CD4-positive, alpha-beta T cell (primary cell): Measurements from ENCODE around the gene RASL11B. TPM values are rescaled to one million over a fixed set of nuclear protein-coding genes. Genes with fewer than 3 reads are reported as not detected.

ENCODE experiments used
- ATAC-seq: fragments of 200-7000 bp; cut with Tn5 transposase; one replicate; pipeline ENCODE4 v1.10.0; 2022; ENCODE audit warnings: mild to moderate bottlenecking; ENCODE audit not compliant: poor library complexity
- CTCF ChIA-PET: fragments of 350-600 bp; sonication (Branson Sonifier 250); formaldehyde crosslinking; loops from one replicate; lab custom pipeline; 2021; ENCODE audit warnings: antibody characterized with exemption, inconsistent platforms; lab: Charles Lee
- POLR2A ChIA-PET: fragments of 350-600 bp; sonication (Branson Sonifier 250); formaldehyde crosslinking; loops from one replicate; lab custom pipeline; 2021; ENCODE audit warnings: antibody characterized with exemption, inconsistent platforms; lab: Charles Lee
- DNase-seq, 14 experiments: peaks; one replicate each; pipeline ENCODE4 v3.0.0-alpha.2; 2013 to 2020; ENCODE audit warnings: mixed read lengths in 2 of 14
- H3K27ac ChIP-seq, 2 donors: one replicate each; pipeline versions ENCODE4 v1.5.1 to v1.7.0; 2013; ENCODE audit warnings: low read length in 2 of 2, low read depth in 1 of 2, mild to moderate bottlenecking in 1 of 2
- H3K27me3 ChIP-seq, 2 experiments: 1 replicate in 1 of 2; 2 replicates in 1 of 2; pipeline versions ENCODE4 v1.6.1 to v1.7.0; 2013; ENCODE audit warnings: low read length in 2 of 2, control low read depth in 1 of 2, mild to moderate bottlenecking in 1 of 2, moderate library complexity in 1 of 2; ENCODE audit not compliant: insufficient read depth in 2 of 2, control insufficient read depth in 1 of 2
- H3K36me3 ChIP-seq: one replicate; pipeline ENCODE4 v1.6.1; 2013; ENCODE audit warnings: low read length, control low read depth; ENCODE audit not compliant: insufficient read depth
- H3K4me1 ChIP-seq: one replicate; pipeline ENCODE4 v1.6.1; 2013; ENCODE audit warnings: low read length, control low read depth; ENCODE audit not compliant: insufficient read depth
- H3K4me3 ChIP-seq: one replicate; pipeline ENCODE4 v1.5.1; 2013; ENCODE audit warnings: mild to moderate bottlenecking, low read length, moderate library complexity
- H3K9me3 ChIP-seq, 2 experiments: 1 replicate in 1 of 2; 2 replicates in 1 of 2; pipeline versions ENCODE4 v1.6.1 to v1.7.0; 2013; ENCODE audit warnings: low read length in 2 of 2, mild to moderate bottlenecking in 2 of 2, control low read depth in 1 of 2, moderate library complexity in 1 of 2; ENCODE audit not compliant: control insufficient read depth in 1 of 2, insufficient read depth in 1 of 2
- H3K27ac Mint-ChIP-seq: one replicate; pipeline ENCODE4 v1.8.0; 2020; ENCODE audit warnings: mixed read lengths
- H3K27me3 Mint-ChIP-seq: one replicate; pipeline ENCODE4 v1.8.0; 2021; ENCODE audit warnings: mixed read lengths
- H3K36me3 Mint-ChIP-seq: one replicate; pipeline ENCODE4 v1.8.0; 2021; ENCODE audit warnings: low read depth, mixed read lengths
- H3K4me1 Mint-ChIP-seq: one replicate; pipeline ENCODE4 v1.8.0; 2021; ENCODE audit warnings: low read depth, mixed read lengths
- H3K4me3 Mint-ChIP-seq: one replicate; pipeline ENCODE4 v1.8.0; 2020; ENCODE audit warnings: mild to moderate bottlenecking, mixed read lengths
- H3K9me3 Mint-ChIP-seq: one replicate; pipeline ENCODE4 v1.8.0; 2020; ENCODE audit warnings: mixed read lengths
- intact Hi-C, 2 experiments: fragments of 100-400 bp; cut with DNase I in 1 of 2; cut with micrococcal nuclease in 1 of 2; formaldehyde crosslinking; loops; one replicate each; pipeline versions ENCODE4 v1.15.1 to v1.9.0; 2023 to 2025; cut with DNase I, micrococcal nuclease
- total RNA-seq, 174 experiments: library from RNA in 2 of 174; stranded (reverse) in 2 of 174; gene quantifications; one replicate each; pipeline ENCODE4 v1.2.3 and lab custom pipeline; 2021 to 2026
- TF ChIP-seq, protein P1 (sequence below): fragments of 200-600 bp; IDR thresholded peaks from one replicate; pipeline ENCODE4 v1.8.0; 2022; ENCODE audit warnings: antibody characterized with exemption, mild to moderate bottlenecking

RASL11B gene
- total RNA-seq, 2 experiments from 2014 or later: 0.31 to 0.63 TPM

DNA sequence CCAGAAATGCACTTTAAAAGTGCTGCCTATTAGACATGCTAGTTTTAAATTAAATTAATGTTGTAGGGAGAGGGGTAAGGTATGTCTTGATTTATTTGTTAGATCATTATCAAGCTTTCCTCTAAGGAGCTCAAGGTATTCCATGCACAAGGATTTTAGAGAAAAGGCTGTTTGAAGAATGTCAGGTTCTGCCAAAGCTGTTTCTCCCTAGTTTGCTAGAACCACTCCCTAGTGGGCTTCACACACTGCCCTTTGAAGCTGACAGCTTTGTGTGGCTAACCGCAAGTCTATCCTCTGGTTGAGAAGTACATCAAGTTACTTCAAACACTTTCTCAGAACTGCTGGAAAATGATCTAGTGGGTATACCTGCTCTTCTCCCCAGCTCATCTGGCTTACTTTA, 32.3 kb downstream of the RASL11B start:
- Mint-ChIP-seq H3K4me1 (no peaks in the 10 kb centered on the region), H3K27me3 (no peaks in the 10 kb centered on the region), H3K4me3 (no peak overlapping the region), H3K9me3 (peaks cover 3% of the 10 kb centered on the region), H3K27ac (no peak overlapping the region), H3K36me3 (no peaks in the 10 kb centered on the region)
- ChIA-PET CTCF (no interaction called here), POLR2A (interaction anchor here (0.7 kb wide), 1 partner anchor 9 kb away, joined by 3 read pairs; no protein-coding TSS in a partner anchor)
- H3K4me3 ChIP-seq: no peak overlapping the region
- no peaks in the 10 kb centered on the region for H3K4me1 ChIP-seq
- intact Hi-C loops: no loop called here
- no peaks in the 10 kb centered on the region for H3K9me3 ChIP-seq
- ATAC-seq (no peak), DNase-seq (peak in 3 of 14 experiments; percentile 4 to 18 (median 17))
- TF ChIP-seq, protein P1, sequence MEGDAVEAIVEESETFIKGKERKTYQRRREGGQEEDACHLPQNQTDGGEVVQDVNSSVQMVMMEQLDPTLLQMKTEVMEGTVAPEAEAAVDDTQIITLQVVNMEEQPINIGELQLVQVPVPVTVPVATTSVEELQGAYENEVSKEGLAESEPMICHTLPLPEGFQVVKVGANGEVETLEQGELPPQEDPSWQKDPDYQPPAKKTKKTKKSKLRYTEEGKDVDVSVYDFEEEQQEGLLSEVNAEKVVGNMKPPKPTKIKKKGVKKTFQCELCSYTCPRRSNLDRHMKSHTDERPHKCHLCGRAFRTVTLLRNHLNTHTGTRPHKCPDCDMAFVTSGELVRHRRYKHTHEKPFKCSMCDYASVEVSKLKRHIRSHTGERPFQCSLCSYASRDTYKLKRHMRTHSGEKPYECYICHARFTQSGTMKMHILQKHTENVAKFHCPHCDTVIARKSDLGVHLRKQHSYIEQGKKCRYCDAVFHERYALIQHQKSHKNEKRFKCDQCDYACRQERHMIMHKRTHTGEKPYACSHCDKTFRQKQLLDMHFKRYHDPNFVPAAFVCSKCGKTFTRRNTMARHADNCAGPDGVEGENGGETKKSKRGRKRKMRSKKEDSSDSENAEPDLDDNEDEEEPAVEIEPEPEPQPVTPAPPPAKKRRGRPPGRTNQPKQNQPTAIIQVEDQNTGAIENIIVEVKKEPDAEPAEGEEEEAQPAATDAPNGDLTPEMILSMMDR: no peak
- no peak overlapping the region for H3K27ac ChIP-seq
- H3K27me3 ChIP-seq: no peaks in the 10 kb centered on the region
- H3K36me3 ChIP-seq: no peaks in the 10 kb centered on the region

DNA sequence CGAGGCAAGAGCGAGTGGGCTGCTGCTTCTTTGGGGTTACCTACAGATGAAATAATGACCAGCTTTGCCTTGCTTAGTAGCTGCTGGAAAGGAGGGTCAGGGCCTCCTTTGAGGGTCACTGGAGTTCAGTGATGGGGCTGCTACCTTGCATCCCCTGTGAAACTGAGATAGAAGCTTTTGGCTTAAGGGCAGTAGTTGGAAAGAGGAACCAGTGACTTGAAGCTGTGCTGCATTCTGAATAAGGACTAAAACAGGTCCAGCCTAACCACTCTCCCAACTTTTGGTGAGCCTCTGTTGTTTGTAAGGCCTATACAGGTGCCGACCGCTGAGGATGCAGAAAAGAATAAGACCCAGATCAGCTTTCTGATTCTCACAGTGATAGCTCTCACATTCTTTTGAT, 41.2 kb downstream of the RASL11B start:
- Mint-ChIP-seq H3K27ac (no peak overlapping the region), H3K4me1 (no peaks in the 10 kb centered on the region), H3K4me3 (no peak overlapping the region), H3K9me3 (peaks cover 4% of the 10 kb centered on the region), H3K27me3 (no peaks in the 10 kb centered on the region), H3K36me3 (peaks cover 68% of the 10 kb centered on the region)
- Histone ChIP-seq H3K9me3 (peaks cover 0 to 12% of the 10 kb centered on the region in 2 experiments), H3K27ac (no peak overlapping the region), H3K4me1 (no peaks in the 10 kb centered on the region), H3K27me3 (no peaks in the 10 kb centered on the region), H3K36me3 (peaks cover 20% of the 10 kb centered on the region), H3K4me3 (no peak overlapping the region)
- intact Hi-C loops: no loop called here
- CTCF ChIA-PET: no interaction called here
- ATAC-seq: no peak
- no peak for DNase-seq
- TF ChIP-seq, protein P1: no peak
- POLR2A ChIA-PET: interaction anchor here (0.5 kb wide), 1 partner anchor 9 kb away, joined by 3 read pairs; no protein-coding TSS in a partner anchor

DNA sequence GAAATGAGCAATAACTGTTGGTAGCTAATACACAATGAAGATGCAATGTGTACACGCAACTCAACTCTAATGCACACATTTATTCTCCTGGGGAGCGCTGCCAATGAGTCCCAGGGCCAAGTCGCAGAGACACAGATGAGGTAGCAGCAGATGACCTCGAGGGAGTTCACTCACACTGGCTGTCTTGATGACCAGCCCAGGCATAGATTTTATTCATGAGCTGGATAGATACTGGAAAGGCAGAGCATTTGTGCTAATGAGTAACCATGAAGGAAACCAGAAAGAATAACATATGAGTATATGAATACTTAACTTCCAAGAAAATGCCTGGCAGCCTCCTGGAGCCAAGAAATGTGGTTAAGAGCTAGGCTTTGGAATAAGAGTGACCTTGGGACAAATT, 42.3 kb downstream of the RASL11B start:
- Mint-ChIP-seq H3K9me3 (peaks cover 2% of the 10 kb centered on the region), H3K27me3 (no peaks in the 10 kb centered on the region), H3K4me1 (no peaks in the 10 kb centered on the region), H3K27ac (no peak overlapping the region), H3K4me3 (no peak overlapping the region), H3K36me3 (peaks cover 77% of the 10 kb centered on the region)
- Histone ChIP-seq H3K4me3 (no peak overlapping the region), H3K4me1 (no peaks in the 10 kb centered on the region), H3K27me3 (no peaks in the 10 kb centered on the region), H3K27ac (no peak overlapping the region), H3K9me3 (peaks cover 0 to 12% of the 10 kb centered on the region in 2 experiments), H3K36me3 (peaks cover 20% of the 10 kb centered on the region)
- intact Hi-C loops: no loop called here
- TF ChIP-seq, protein P1: no peak
- ChIA-PET CTCF (no interaction called here), POLR2A (no interaction called here)
- DNase-seq (no peak), ATAC-seq (no peak)
